HepG2 (cell line): ENCODE measurements around the gene SFI1.
"Not testable (repeated sequence)": the region's sequence is repeated elsewhere in the genome, so short reads cannot be mapped to it uniquely, and the experiment has no call there.

Experiments
- CENPX ChIP-seq: sonication (generic); formaldehyde crosslinking; IDR thresholded peaks from 2 replicates; pipeline ENCODE4 v1.9.0; 2021; ENCODE audit warnings: mild to moderate bottlenecking, missing genetic modification reagents, moderate library complexity
- CTCF ChIP-seq: sonication (generic); formaldehyde crosslinking; IDR thresholded peaks from 2 replicates; pipeline ENCODE4 v1.5.0; 2020; ENCODE audit warnings: mild to moderate bottlenecking, missing genetic modification reagents, moderate library complexity
- HINFP ChIP-seq: sonication (generic); formaldehyde crosslinking; IDR thresholded peaks from 2 replicates; pipeline ENCODE4 v1.4.0; 2020; ENCODE audit warnings: low read depth, mild to moderate bottlenecking, missing genetic modification reagents
- JUND ChIP-seq: sonication (generic); formaldehyde crosslinking; IDR thresholded peaks from 2 replicates; pipeline ENCODE4 v1.8.0; 2022; ENCODE audit warnings: mild to moderate bottlenecking, missing genetic modification reagents
- MAFF ChIP-seq: IDR thresholded peaks from 2 replicates; pipeline ENCODE4 v1.6.1; 2011; ENCODE audit warnings: low read depth, low read length, improper control_type of control experiment
- POLR2AphosphoS5 ChIP-seq: IDR thresholded peaks from 2 replicates; pipeline ENCODE4 v1.6.1; 2012; ENCODE audit warnings: low read depth, low read length
- USF2 ChIP-seq, 2 experiments: sonication (generic) in 1 of 2; formaldehyde crosslinking in 1 of 2; IDR thresholded peaks; 2 replicates each; pipeline versions ENCODE4 v1.5.1 to v1.6.1; 2011 to 2020; ENCODE audit warnings: borderline replicate concordance in 1 of 2, low read depth in 1 of 2, low read length in 1 of 2, mild to moderate bottlenecking in 1 of 2, missing genetic modification reagents in 1 of 2, moderate library complexity in 1 of 2
- ZC3H4 ChIP-seq: sonication (generic); formaldehyde crosslinking; IDR thresholded peaks from 2 replicates; pipeline ENCODE4 v1.4.0; 2020; ENCODE audit warnings: missing genetic modification reagents, borderline replicate concordance
- ZFP1 ChIP-seq: IDR thresholded peaks from 2 replicates; pipeline ENCODE4 v1.6.1; 2016
- TF ChIP-seq, protein P1 (sequence below): sonication (generic); formaldehyde crosslinking; IDR thresholded peaks from 2 replicates; pipeline ENCODE4 v1.4.0; 2020; ENCODE audit warnings: missing genetic modification reagents

DNA sequence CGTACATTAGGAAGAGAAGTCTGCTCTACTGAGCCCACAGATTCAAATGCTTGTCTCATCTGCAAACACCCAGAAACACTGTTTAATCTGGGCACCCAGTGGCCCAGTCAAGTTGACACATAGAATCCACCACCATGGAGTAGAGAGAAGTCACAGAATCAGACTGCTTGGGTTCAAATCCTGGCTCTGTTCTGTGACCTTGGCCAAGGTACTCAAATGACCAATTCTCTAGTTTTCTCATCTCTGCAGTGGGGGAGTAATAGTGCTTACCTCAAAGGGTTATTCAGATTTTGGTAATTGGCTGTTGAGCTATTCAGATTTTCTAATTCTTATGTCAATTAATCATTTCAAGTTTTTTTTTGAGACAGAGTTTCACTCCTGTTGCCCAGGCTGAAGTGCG lies 93.8 kb downstream of the SFI1 start:
- TF ChIP-seq MAFF; CTCF (CRISPR knock-in tag); USF2 (IDR thresholded peaks at IDR 0.05; ENCODE audit: low read depth, low read length); USF2 (CRISPR knock-in tag; IDR thresholded peaks at IDR 0.05; ENCODE audit: borderline replicate concordance); CENPX (CRISPR knock-in tag); ZFP1 (CRISPR knock-in tag); POLR2AphosphoS5; JUND (CRISPR knock-in tag); HINFP (CRISPR knock-in tag); ZC3H4 (CRISPR knock-in tag): not testable (repeated sequence)
- TF ChIP-seq, protein P1, sequence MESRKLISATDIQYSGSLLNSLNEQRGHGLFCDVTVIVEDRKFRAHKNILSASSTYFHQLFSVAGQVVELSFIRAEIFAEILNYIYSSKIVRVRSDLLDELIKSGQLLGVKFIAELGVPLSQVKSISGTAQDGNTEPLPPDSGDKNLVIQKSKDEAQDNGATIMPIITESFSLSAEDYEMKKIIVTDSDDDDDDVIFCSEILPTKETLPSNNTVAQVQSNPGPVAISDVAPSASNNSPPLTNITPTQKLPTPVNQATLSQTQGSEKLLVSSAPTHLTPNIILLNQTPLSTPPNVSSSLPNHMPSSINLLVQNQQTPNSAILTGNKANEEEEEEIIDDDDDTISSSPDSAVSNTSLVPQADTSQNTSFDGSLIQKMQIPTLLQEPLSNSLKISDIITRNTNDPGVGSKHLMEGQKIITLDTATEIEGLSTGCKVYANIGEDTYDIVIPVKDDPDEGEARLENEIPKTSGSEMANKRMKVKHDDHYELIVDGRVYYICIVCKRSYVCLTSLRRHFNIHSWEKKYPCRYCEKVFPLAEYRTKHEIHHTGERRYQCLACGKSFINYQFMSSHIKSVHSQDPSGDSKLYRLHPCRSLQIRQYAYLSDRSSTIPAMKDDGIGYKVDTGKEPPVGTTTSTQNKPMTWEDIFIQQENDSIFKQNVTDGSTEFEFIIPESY = not testable (repeated sequence)
